ACC112 (cell line): ENCODE data around the gene MTMR3.

Source experiments
- H2AFZ ChIP-seq: fragments of 200-600 bp; sonication (generic); one replicate; pipeline ENCODE4 v1.6.0; 2017; ENCODE audit warnings: antibody characterized with exemption, low read length; ENCODE audit not compliant: unreplicated experiment
- H3K27ac ChIP-seq: fragments of 200-600 bp; sonication (generic); 2 replicates; pipeline ENCODE4 v1.5.1; 2014; ENCODE audit warnings: low read depth, mild to moderate bottlenecking, antibody characterized with exemption, low read length, moderate library complexity
- H3K27me3 ChIP-seq: fragments of 200-600 bp; sonication (generic); 2 replicates; pipeline ENCODE4 v1.6.1; 2014; ENCODE audit warnings: mild to moderate bottlenecking, antibody characterized with exemption, low read length, moderate library complexity, mixed read lengths; ENCODE audit not compliant: insufficient read depth
- H3K36me3 ChIP-seq: fragments of 200-600 bp; sonication (generic); 2 replicates; pipeline ENCODE4 v1.6.1; 2016; ENCODE audit warnings: mild to moderate bottlenecking, antibody characterized with exemption, low read length, moderate library complexity, mixed read lengths; ENCODE audit not compliant: insufficient read depth
- H3K4me1 ChIP-seq: fragments of 200-600 bp; sonication (generic); one replicate; pipeline ENCODE4 v1.6.1; 2016; ENCODE audit warnings: low read length, mixed read lengths; ENCODE audit not compliant: insufficient read depth, unreplicated experiment, control insufficient read depth
- H3K4me3 ChIP-seq: fragments of 200-600 bp; sonication (generic); 2 replicates; pipeline ENCODE4 v1.5.1; 2014; ENCODE audit warnings: mild to moderate bottlenecking, low read depth, low read length
- H3K79me2 ChIP-seq: fragments of 200-600 bp; sonication (generic); one replicate; pipeline ENCODE4 v1.6.0; 2016; ENCODE audit warnings: low read length; ENCODE audit not compliant: control insufficient read depth, unreplicated experiment, insufficient read depth

Gene MTMR3

GRCh38 chr22:29940526-29940925 is 57.6 kb downstream of the MTMR3 start:
- Histone ChIP-seq H2AFZ (no peak overlapping the region), H3K4me1 (no peaks in the 10 kb centered on the region), H3K79me2 (peaks cover 4% of the 10 kb centered on the region), H3K4me3 (no peak overlapping the region), H3K36me3 (no peaks in the 10 kb centered on the region), H3K27me3 (no peaks in the 10 kb centered on the region), H3K27ac (no peak overlapping the region)

GRCh38 chr22:29944339-29944738 is 61.4 kb downstream of the MTMR3 start:
- Histone ChIP-seq H3K4me3 (no peak overlapping the region), H3K79me2 (peaks cover 13% of the 10 kb centered on the region), H3K27me3 (no peaks in the 10 kb centered on the region), H3K27ac (no peak overlapping the region), H3K4me1 (peaks cover 17% of the 10 kb centered on the region), H3K36me3 (no peaks in the 10 kb centered on the region), H2AFZ (no peak overlapping the region)

GRCh38 chr22:29945435-29945834 is 62.5 kb downstream of the MTMR3 start:
- Histone ChIP-seq H3K4me3 (no peak overlapping the region), H3K4me1 (peaks cover 17% of the 10 kb centered on the region), H2AFZ (no peak overlapping the region), H3K36me3 (no peaks in the 10 kb centered on the region), H3K79me2 (peaks cover 16% of the 10 kb centered on the region), H3K27me3 (no peaks in the 10 kb centered on the region), H3K27ac (no peak overlapping the region)

GRCh38 chr22:29946220-29946619 is 63.2 kb downstream of the MTMR3 start:
- H3K27me3 ChIP-seq: no peaks in the 10 kb centered on the region
- peaks cover 16% of the 10 kb centered on the region for H3K79me2 ChIP-seq
- no peak overlapping the region for H2AFZ ChIP-seq
- H3K36me3 ChIP-seq: no peaks in the 10 kb centered on the region
- H3K27ac ChIP-seq: no peak overlapping the region
- H3K4me3 ChIP-seq: no peak overlapping the region
- H3K4me1 ChIP-seq: peaks cover 17% of the 10 kb centered on the region

- Histone ChIP-seq H3K27ac (no peak overlapping the region), H3K4me3 (no peak overlapping the region), H3K27me3 (no peaks in the 10 kb centered on the region), H2AFZ (no peak overlapping the region), H3K79me2 (peaks cover 22% of the 10 kb centered on the region), H3K36me3 (no peaks in the 10 kb centered on the region), H3K4me1 (peaks cover 17% of the 10 kb centered on the region)
Measured at GRCh38 chr22:29947410-29948384, 64.7 kb downstream of the MTMR3 start.

GRCh38 chr22:29948385-29948769 is 65.4 kb downstream of the MTMR3 start:
- Histone ChIP-seq H3K27me3 (no peaks in the 10 kb centered on the region), H3K4me3 (no peak overlapping the region), H2AFZ (no peak overlapping the region), H3K79me2 (peaks cover 22% of the 10 kb centered on the region), H3K4me1 (peaks cover 17% of the 10 kb centered on the region), H3K36me3 (no peaks in the 10 kb centered on the region), H3K27ac (no peak overlapping the region)

GRCh38 chr22:29949872-29950271 is 66.9 kb downstream of the MTMR3 start:
- Histone ChIP-seq H2AFZ (no peak overlapping the region), H3K4me3 (no peak overlapping the region), H3K4me1 (peaks cover 17% of the 10 kb centered on the region), H3K27me3 (no peaks in the 10 kb centered on the region), H3K27ac (no peak overlapping the region), H3K79me2 (peaks cover 22% of the 10 kb centered on the region), H3K36me3 (no peaks in the 10 kb centered on the region)

- H3K4me3 ChIP-seq: no peak overlapping the region
- H2AFZ ChIP-seq: no peak overlapping the region
- peaks cover 16% of the 10 kb centered on the region for H3K79me2 ChIP-seq
- H3K27ac ChIP-seq: no peak overlapping the region
- peaks cover 15% of the 10 kb centered on the region for H3K4me1 ChIP-seq
- H3K27me3 ChIP-seq: no peaks in the 10 kb centered on the region
- H3K36me3 ChIP-seq: no peaks in the 10 kb centered on the region
Measured at GRCh38 chr22:29951791-29952413, 68.9 kb downstream of the MTMR3 start.

- no peak overlapping the region for H2AFZ ChIP-seq
- no peaks in the 10 kb centered on the region for H3K36me3 ChIP-seq
- H3K79me2 ChIP-seq: peaks cover 9% of the 10 kb centered on the region
- H3K27ac ChIP-seq: no peak overlapping the region
- no peaks in the 10 kb centered on the region for H3K27me3 ChIP-seq
- H3K4me1 ChIP-seq: no peaks in the 10 kb centered on the region
- H3K4me3 ChIP-seq: no peak overlapping the region
Measured at GRCh38 chr22:29954203-29954855, 71.4 kb downstream of the MTMR3 start.

- Histone ChIP-seq H3K4me1 (no peaks in the 10 kb centered on the region), H2AFZ (no peak overlapping the region), H3K36me3 (no peaks in the 10 kb centered on the region), H3K27ac (no peak overlapping the region), H3K79me2 (peaks cover 3% of the 10 kb centered on the region), H3K4me3 (no peak overlapping the region), H3K27me3 (no peaks in the 10 kb centered on the region)
Measured at GRCh38 chr22:29956680-29957079, 73.7 kb downstream of the MTMR3 start.
